GM21515 (cell line): ENCODE results near the gene ZNF277.
A peak's percentile ranks its signal among the peaks of the same experiment; 100 is the strongest.

Experiments
- ATAC-seq: cut with Tn5 transposase; IDR thresholded peaks from one replicate; pipeline ENCODE4 v1.9.1; 2021; ENCODE audit not compliant: unreplicated experiment

The ZNF277 gene

GRCh38 chr7:112252141-112252540, 45.6 kb downstream of the ZNF277 start:
- no peak for ATAC-seq

DNA sequence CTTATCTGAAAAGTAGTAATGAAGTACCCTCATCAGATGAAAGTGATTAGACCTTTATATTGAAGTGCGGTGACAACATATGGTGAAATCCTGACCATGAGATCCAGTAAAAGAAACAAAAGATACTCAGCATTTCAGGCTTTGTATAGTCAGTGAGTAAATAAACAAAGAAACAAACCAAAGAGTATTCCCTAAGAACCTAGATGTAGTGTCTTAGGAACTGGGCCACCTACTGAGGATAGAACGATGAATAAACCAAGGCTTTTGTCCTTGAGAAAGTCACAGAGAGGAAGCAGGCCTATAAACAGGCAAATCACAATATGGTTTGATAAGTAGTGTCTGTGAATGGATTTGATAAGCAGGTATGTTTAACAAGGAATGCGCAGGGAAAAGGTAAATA, 46.2 kb downstream of the ZNF277 start:
- no peak for ATAC-seq

DNA sequence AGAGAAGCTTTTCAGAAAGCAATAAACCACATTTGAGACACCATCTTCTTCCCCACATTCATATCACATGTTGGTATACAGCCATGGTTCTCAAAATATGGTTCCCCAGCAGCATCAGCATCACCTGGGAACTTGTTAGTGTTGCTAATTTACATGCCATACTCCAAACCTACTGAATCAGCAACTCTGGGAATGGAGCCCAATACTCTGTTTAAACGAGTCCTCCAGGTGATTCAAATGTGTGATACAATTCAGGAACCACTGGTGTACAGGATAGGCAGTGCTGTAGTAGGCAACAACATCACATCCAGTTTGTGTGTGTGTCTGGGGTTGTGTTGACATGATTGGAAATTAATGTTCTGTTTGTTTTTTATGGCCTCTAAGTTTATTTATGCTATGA, 47.7 kb downstream of the ZNF277 start:
- ATAC-seq, result no peak

- no peak for ATAC-seq
Observed at GRCh38 chr7:112254709-112255387, 48.4 kb downstream of the ZNF277 start.

DNA sequence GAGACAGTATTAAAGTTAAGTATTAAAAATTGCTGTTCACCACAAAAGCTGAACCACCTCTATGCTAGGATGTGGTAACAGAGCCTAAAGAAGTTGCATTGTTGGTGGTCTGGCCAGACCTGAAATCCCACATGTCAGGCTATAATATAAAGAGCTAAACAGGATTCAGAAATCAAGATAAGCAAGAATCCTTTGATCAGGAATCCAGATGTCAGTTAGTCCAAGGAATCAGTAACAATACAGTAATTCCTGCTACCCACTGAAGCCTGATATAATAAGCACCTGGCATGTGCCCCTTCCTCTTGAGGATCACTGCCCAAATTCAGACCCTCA, 48.9 kb downstream of the ZNF277 start:
- ATAC-seq, result no peak

- no peak for ATAC-seq
Observed at GRCh38 chr7:112257073-112257472, 50.6 kb downstream of the ZNF277 start.

GRCh38 chr7:112260911-112261310, 54.4 kb downstream of the ZNF277 start:
- ATAC-seq, result no peak

DNA sequence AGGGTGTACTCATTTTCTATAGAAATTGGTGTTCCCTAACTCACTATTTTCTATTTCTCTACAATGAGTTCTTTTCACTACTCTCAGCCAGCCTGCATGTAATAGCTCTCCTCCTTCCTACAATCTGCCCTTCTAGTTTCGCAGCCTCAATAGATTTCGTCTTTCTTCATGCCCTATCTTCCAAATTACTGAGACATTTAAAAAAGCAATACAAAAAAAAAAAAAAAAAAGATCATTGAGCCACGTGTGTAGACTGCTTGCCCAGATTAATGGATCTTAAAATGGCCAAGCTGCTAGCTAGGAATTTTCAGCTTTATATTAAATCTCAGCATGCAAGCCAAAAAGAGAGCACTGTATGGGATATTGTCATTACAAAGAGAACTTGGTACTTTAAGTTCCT, 55.5 kb downstream of the ZNF277 start:
- ATAC-seq, result no peak

- no peak for ATAC-seq
Observed at GRCh38 chr7:112262855-112263487, 56.5 kb downstream of the ZNF277 start.

DNA sequence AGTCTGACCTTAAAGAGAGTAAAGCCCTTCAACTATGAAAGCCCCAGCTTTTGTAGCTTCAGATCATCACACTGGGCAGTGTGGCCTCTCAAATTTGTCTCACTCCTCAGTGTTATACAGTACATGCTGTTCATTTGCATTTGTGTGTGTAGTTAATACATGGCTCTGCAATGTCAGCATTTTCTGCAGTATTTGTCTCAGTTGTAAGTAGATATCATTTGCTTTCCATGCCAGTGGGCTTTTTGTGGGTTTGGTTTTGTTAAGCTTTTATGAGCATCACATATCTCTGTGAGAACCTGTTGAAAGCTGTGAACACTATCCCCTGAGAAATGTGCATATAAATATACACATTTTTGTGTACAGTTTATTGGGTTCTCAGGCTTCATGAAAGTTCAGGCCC, 57.0 kb downstream of the ZNF277 start:
- ATAC-seq, result no peak

- ATAC-seq, result no peak
Observed at GRCh38 chr7:112266141-112266540, 59.6 kb downstream of the ZNF277 start.

- no peak for ATAC-seq
Observed at GRCh38 chr7:112266595-112267270, 60.2 kb downstream of the ZNF277 start.

GRCh38 chr7:112267944-112268691, 61.6 kb downstream of the ZNF277 start:
- ATAC-seq, result no peak

GRCh38 chr7:112271162-112271561, 64.7 kb downstream of the ZNF277 start:
- ATAC-seq, result no peak

DNA sequence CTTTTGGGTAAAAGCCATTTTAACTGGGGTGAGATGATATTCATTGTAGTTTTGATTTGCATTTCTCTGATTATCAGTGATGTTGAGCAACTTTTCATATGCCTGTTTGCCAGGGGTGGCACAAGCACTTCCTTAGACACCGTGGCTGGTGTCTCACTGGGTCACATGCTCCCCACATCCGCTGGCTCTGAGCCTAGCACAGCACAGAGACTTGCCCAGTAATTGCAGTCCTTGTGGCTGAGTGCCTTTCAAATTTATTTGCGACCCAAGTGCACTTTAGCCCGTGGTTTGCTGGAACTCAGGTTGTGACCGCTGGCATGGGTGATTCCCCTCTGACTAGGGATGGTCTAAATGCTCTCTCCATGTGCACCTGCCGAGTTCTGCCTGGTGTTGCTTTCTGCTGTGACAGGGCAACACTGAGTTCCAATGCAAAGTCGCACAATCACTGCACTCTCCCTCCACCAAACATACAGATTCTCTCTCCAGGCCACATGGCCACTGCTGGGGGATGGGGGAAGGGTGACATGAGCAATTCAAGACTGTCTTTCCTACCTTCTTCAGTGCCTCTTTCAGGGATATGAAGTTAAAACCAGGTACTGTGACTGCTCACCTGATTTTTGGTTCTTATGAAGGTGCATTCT, 66.5 kb downstream of the ZNF277 start:
- ATAC-seq, result no peak

- no peak for ATAC-seq
Observed at GRCh38 chr7:112279042-112279441, 72.5 kb downstream of the ZNF277 start.

- ATAC-seq, result no peak
Observed at GRCh38 chr7:112280267-112280666, 73.8 kb downstream of the ZNF277 start.

DNA sequence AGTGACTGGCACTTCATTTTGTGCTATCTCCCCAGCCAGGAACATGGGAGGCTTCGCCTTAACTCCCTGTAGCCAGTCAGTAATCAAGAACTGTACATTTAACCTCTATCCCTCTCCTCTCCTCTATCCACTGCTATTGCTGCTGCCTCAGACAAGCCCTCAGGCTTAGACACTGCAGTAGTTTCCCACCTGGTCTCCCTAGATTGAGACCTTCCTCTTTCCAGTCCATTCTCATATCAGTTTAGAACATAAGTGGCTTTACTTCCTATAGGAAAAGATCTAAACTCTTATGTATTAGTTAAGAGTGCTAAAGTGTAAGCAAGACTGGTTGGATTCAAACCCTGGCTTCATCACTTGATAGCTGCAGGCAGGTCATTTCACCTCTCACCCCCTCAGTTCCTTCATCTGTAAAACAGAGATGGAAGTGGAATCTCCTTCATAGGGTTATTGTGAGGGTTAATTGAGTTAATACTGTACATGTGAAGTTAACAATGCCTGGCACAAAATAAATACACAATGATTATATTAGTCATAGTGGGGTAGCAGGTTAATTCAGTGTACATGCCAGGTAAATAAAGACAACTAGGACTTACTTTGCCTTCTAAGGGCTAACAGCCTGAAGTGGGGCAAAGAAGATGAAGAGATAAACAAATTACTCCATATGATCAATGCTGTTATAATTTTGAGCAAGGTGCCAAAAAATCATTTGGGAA, 76.1 kb downstream of the ZNF277 start:
- ATAC-seq, result no peak

GRCh38 chr7:112283382-112283910, 77.0 kb downstream of the ZNF277 start:
- peak; percentile 55 for ATAC-seq
